ENCODE measurements around the gene CHD9.

- no peak for TF ChIP-seq CTCF (IDR thresholded peaks at IDR 0.05)
- no peak for TF ChIP-seq POLR2AphosphoS5 (IDR thresholded peaks at IDR 0.05)
- no peak for TF ChIP-seq POLR2A (IDR thresholded peaks at IDR 0.05; ENCODE audit: low read depth)
Observed at GRCh38 chr16:53111078-53111791, 56.4 kb downstream of the CHD9 start.
